G401 (cell line): ENCODE data around the gene STAP1. TPM values are rescaled to one million over a fixed set of nuclear protein-coding genes. Genes with fewer than 3 reads are reported as not detected.
"Not testable (repeated sequence)": the region's sequence is repeated elsewhere in the genome, so short reads cannot be mapped to it uniquely, and the experiment has no call there.

Experiments
- DNase-seq: peaks from one replicate; pipeline ENCODE4 v3.0.0-alpha.2; 2015; ENCODE audit warnings: low spot score
- in situ Hi-C: cut with HindIII; loops from 2 replicates; pipeline ENCODE4 v1.10.0; 2016; ENCODE audit warnings: low sequenced_read_pairs, mixed read lengths
- total RNA-seq: library from RNA; depleted of rRNA; stranded (reverse); fragments of >200 nt; shearing (Covaris generic); gene quantifications from 2 replicates; pipeline ENCODE4 v1.2.3, GENCODE V29; 2014

The STAP1 gene
- total RNA-seq, 1 experiment from 2014 or later = not detected

- in situ Hi-C loops, DNase-seq: not testable (repeated sequence)
These were observed 6.3 kb upstream of the STAP1 start for GRCh38 chr4:67552146-67552792.

- DNase-seq = no peak
- in situ Hi-C loops = no loop called here
These were observed 4.4 kb upstream of the STAP1 start for GRCh38 chr4:67554096-67554495.

- in situ Hi-C loops = no loop called here
- no peak for DNase-seq
These were observed 3.1 kb upstream of the STAP1 start for GRCh38 chr4:67555447-67555846.

DNA sequence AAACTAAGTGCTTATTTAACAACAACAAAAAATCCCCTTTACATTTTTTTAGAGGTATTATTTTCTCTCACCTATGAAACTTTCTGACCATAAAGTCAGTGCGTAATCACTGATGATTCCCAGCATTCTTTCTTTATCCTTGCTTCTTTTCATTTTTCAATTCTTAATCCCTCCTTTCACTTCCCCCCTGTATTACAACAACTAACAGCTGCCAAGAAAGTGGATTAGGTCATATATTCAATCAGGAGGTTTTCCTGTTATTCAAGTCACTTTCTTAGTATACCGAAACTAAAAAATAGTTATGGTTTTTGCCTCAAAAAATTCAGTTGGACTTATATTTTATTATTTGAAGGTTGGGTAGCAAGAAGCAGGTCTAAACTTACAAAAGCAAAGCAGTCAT is 2.1 kb upstream of the STAP1 start:
- in situ Hi-C loops = no loop called here
- DNase-seq = no peak

GRCh38 chr4:67565284-67565683 is 6.8 kb downstream of the STAP1 start:
- in situ Hi-C loops = no loop called here
- no peak for DNase-seq

GRCh38 chr4:67566335-67566734 is 7.8 kb downstream of the STAP1 start:
- in situ Hi-C loops = no loop called here
- no peak for DNase-seq

DNA sequence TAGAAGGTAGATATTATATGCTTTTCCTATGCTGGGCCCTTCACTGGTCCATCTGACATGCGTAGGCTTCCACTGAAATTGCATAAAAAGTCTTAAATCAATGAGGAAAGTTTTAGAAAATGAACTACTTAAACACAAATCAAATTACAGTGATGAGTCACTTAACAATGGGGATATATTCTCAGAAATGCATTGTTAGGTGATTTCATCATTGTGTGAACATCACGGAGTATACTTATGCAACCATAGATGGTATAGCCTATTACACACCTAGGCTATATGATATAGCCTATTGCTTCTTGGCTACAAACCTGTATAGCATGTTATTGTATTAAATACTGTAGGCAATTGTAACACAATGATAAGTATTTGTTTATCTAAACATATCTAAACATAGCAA is 10.3 kb downstream of the STAP1 start:
- in situ Hi-C loops = no loop called here
- DNase-seq = no peak

DNA sequence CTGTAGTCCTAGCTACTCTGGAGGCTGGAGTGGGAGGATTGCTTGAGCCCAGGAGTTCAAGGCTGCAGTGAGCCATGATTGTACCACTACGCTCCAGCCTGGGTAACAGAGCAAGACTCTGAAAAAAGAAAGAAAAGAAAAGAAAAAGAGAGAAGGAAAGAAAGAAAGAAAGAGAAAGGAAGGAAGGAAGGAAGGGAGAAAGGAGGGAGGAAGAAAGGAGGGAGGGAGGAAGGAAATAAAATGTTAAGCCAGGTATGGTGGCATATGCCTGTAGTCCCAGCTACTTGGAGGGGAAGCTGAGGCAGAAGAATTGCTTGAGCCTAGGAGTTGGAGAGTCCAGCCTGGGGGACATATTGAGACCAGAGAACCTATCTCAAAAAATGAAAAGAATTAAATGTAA is 12.0 kb downstream of the STAP1 start:
- in situ Hi-C loops = no loop called here

DNA sequence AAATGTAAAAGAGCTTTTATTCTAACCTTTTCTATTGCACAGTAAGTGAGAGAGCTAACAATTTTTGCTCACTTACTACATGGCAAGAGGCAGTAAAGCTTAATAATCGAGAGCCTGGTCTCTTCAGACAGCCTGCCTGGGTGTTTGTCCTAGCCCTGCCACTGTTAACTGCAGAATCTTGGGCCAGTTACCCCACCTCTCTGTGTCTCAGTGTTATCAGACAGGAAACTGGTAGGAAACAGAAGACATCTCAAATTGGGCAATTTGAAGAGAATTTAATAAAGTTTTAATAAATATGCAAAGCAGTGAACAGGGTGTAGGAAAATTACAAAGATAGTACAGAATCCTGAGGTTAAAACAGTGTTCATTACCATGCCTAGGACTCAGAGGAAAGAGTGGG is 13.4 kb downstream of the STAP1 start:
- in situ Hi-C loops = no loop called here
- no peak for DNase-seq

More for the DNA sequence above, 12.0 kb downstream of the STAP1 start:
- no peak for DNase-seq

- in situ Hi-C loops = no loop called here
- DNase-seq = no peak
These were observed 14.7 kb downstream of the STAP1 start for GRCh38 chr4:67573193-67573592.

DNA sequence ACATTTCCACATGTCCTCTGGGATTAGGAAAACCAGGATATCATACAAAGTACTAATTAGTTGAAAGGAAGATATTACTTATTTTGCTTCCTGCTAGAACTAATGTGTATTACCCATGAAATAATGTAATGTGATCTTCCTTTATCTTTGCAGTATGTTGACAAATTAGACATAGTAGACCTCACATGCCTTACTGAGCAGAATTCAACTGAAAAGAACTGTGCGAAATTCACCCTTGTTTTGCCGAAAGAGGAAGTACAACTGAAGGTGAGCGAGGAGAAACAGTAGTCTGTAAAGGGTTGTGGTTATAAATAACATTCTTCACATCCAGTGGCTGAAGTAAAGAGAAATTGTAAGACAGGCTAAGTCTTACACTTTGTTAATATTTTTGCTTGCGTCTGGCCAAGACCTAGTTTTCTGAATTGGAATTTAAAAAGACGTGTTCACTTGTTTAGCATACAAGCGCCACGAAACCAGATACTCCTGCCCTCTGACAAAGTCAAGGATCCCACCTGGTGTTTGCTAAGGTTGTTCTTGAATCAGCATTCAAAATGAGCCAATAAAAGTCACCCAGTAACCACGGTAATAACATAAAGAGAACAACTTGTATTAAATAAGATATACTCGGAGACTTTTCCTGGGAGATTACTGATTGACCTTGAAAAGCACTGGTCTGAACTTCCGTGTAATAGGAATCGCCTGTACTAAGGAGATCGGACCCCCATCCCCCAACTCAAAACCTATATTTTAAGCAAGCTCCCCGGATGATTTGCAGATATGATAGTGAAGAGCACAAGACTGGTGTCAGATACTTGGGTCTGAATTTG is 16.9 kb downstream of the STAP1 start:
- in situ Hi-C loops = no loop called here

GRCh38 chr4:67576059-67576466 is 17.5 kb downstream of the STAP1 start:
- in situ Hi-C loops = no loop called here
- no peak for DNase-seq

More for the DNA sequence above, 16.9 kb downstream of the STAP1 start:
- no peak for DNase-seq

- no peak for DNase-seq
- in situ Hi-C loops = no loop called here
These were observed 18.0 kb downstream of the STAP1 start for GRCh38 chr4:67576538-67576937.

DNA sequence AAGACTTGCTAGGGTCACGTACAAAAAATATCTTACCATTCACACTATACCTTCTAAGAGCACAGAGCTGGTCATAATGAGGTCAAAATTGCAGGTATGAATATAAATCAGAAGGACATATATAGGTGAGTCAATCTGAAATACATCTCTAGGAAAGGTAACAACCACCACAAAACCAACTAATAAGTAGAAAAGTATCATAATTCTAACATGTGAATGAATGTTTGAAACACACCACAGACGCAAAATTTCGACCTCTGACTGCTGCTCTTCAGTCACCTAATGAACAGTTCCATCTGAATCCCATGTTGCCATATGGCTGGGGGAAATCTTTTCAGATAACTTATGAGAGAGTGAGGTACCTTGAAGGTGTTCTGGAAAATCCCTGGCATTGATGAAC is 22.1 kb downstream of the STAP1 start:
- in situ Hi-C loops = no loop called here
- DNase-seq = no peak

DNA sequence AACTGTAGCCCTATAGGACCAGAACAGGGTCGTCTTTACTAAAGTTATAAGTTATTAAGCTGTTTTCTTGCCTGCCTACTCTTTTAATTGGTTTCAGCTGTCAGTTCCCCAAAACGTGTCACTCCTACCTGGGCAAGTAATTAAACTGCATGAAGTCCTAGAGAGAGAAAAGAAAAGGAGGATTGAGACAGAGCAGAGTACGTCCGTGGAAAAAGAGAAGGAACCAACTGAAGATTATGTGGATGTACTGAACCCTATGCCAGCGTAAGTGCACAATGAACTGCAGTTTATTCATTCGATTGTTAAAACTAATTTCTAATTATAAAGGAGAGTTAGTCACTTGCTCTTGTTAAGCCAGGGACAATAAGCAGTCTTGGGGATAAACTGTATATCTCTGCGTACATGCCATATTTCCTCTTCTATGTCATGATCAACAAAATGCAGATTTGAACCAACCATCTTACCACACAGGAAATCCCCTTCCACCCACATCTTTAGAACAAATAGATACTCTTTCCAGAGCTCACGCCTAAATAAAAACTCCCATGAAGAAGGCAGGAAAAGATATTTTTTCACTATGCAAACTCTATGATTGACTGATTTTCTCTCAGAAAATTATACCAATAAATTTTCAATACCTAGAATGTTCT is 22.8 kb downstream of the STAP1 start:
- no peak for DNase-seq
- in situ Hi-C loops = no loop called here

- in situ Hi-C loops = no loop called here
- no peak for DNase-seq
These were observed 23.4 kb downstream of the STAP1 start for GRCh38 chr4:67581913-67582312.

- DNase-seq = no peak
- in situ Hi-C loops = no loop called here
These were observed 26.0 kb downstream of the STAP1 start for GRCh38 chr4:67584496-67584895.

GRCh38 chr4:67587156-67587555 is 28.6 kb downstream of the STAP1 start:
- in situ Hi-C loops = no loop called here
- DNase-seq = no peak

GRCh38 chr4:67593741-67594175 is 35.2 kb downstream of the STAP1 start:
- in situ Hi-C loops = no loop called here
- DNase-seq = no peak

GRCh38 chr4:67603310-67604028 is 44.9 kb downstream of the STAP1 start:
- in situ Hi-C loops = no loop called here
- DNase-seq = no peak
